ENCODE data around the gene MYADM. TPM values are rescaled to one million over a fixed set of nuclear protein-coding genes. Genes with fewer than 3 reads are reported as not detected.

MYADM gene
- total RNA-seq, 1 experiment from 2014 or later, result 78.6 TPM

DNA sequence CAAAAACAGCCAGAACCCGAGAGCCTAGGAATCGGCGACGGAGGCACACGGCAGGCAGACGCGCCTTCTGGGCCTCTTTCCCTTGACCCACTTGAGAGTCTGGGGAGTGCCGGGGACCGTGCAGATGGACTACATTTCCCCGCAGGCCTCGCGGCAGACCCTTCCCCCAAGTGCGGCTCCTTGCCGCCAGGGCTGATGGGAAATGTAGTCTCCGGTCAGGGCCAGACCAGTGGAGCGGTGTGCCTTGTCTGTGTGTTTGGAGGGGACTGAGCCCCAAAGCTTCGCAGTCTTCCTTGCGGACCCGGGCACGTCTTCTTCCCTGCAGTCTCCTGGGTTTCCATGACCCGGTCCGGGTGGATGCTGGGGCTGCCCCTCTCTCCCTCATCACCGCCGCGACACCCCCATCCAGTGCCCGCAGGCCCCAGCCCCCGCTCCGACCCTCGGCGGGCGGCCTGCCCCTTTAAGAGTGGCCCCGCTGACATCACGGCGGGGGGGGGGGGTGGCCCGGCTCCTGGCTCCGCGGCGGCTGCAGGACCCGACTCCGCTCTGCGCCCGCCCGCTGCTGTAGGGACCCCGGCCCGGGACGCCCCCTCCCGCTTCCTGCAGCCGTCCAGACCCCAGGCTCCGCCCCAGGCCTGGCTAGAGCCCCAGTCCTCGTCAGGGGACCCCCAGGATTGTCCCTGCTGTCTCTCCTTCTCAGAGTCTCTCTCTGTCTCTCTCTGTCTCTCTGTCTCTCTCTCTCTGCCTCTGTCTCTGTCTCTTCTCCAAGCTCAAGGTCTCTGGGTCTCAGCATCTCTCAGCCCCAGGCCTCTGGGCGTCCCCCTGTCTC lies 40.6 kb downstream of the MYADM start (continued):
- TF ChIP-seq, protein P1, sequence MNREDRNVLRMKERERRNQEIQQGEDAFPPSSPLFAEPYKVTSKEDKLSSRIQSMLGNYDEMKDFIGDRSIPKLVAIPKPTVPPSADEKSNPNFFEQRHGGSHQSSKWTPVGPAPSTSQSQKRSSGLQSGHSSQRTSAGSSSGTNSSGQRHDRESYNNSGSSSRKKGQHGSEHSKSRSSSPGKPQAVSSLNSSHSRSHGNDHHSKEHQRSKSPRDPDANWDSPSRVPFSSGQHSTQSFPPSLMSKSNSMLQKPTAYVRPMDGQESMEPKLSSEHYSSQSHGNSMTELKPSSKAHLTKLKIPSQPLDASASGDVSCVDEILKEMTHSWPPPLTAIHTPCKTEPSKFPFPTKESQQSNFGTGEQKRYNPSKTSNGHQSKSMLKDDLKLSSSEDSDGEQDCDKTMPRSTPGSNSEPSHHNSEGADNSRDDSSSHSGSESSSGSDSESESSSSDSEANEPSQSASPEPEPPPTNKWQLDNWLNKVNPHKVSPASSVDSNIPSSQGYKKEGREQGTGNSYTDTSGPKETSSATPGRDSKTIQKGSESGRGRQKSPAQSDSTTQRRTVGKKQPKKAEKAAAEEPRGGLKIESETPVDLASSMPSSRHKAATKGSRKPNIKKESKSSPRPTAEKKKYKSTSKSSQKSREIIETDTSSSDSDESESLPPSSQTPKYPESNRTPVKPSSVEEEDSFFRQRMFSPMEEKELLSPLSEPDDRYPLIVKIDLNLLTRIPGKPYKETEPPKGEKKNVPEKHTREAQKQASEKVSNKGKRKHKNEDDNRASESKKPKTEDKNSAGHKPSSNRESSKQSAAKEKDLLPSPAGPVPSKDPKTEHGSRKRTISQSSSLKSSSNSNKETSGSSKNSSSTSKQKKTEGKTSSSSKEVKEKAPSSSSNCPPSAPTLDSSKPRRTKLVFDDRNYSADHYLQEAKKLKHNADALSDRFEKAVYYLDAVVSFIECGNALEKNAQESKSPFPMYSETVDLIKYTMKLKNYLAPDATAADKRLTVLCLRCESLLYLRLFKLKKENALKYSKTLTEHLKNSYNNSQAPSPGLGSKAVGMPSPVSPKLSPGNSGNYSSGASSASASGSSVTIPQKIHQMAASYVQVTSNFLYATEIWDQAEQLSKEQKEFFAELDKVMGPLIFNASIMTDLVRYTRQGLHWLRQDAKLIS (CRISPR knock-in tag; IDR thresholded peaks at IDR 0.05; ENCODE audit: borderline replicate concordance), result no peak
- no peak for TF ChIP-seq GTF2I (CRISPR knock-in tag; conservative IDR thresholded peaks at IDR 0.05)
- TF ChIP-seq, protein P2, sequence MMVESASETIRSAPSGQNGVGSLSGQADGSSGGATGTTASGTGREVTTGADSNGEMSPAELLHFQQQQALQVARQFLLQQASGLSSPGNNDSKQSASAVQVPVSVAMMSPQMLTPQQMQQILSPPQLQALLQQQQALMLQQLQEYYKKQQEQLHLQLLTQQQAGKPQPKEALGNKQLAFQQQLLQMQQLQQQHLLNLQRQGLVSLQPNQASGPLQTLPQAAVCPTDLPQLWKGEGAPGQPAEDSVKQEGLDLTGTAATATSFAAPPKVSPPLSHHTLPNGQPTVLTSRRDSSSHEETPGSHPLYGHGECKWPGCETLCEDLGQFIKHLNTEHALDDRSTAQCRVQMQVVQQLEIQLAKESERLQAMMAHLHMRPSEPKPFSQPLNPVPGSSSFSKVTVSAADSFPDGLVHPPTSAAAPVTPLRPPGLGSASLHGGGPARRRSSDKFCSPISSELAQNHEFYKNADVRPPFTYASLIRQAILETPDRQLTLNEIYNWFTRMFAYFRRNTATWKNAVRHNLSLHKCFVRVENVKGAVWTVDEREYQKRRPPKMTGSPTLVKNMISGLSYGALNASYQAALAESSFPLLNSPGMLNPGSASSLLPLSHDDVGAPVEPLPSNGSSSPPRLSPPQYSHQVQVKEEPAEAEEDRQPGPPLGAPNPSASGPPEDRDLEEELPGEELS (CRISPR knock-in tag; IDR thresholded peaks at IDR 0.05), result no peak
- no peak for TF ChIP-seq RELA (CRISPR knock-in tag; IDR thresholded peaks at IDR 0.05; ENCODE audit: borderline replicate concordance)
- no peak for TF ChIP-seq ZNF416 (CRISPR knock-in tag; IDR thresholded peaks at IDR 0.05)
- TF ChIP-seq JUN (CRISPR knock-in tag; IDR thresholded peaks at IDR 0.05), result no peak
- TF ChIP-seq, protein P3, sequence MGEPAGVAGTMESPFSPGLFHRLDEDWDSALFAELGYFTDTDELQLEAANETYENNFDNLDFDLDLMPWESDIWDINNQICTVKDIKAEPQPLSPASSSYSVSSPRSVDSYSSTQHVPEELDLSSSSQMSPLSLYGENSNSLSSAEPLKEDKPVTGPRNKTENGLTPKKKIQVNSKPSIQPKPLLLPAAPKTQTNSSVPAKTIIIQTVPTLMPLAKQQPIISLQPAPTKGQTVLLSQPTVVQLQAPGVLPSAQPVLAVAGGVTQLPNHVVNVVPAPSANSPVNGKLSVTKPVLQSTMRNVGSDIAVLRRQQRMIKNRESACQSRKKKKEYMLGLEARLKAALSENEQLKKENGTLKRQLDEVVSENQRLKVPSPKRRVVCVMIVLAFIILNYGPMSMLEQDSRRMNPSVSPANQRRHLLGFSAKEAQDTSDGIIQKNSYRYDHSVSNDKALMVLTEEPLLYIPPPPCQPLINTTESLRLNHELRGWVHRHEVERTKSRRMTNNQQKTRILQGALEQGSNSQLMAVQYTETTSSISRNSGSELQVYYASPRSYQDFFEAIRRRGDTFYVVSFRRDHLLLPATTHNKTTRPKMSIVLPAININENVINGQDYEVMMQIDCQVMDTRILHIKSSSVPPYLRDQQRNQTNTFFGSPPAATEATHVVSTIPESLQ (CRISPR knock-in tag; IDR thresholded peaks at IDR 0.05), result no peak
- TF ChIP-seq, protein P4, sequence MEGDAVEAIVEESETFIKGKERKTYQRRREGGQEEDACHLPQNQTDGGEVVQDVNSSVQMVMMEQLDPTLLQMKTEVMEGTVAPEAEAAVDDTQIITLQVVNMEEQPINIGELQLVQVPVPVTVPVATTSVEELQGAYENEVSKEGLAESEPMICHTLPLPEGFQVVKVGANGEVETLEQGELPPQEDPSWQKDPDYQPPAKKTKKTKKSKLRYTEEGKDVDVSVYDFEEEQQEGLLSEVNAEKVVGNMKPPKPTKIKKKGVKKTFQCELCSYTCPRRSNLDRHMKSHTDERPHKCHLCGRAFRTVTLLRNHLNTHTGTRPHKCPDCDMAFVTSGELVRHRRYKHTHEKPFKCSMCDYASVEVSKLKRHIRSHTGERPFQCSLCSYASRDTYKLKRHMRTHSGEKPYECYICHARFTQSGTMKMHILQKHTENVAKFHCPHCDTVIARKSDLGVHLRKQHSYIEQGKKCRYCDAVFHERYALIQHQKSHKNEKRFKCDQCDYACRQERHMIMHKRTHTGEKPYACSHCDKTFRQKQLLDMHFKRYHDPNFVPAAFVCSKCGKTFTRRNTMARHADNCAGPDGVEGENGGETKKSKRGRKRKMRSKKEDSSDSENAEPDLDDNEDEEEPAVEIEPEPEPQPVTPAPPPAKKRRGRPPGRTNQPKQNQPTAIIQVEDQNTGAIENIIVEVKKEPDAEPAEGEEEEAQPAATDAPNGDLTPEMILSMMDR (IDR thresholded peaks at IDR 0.05), result no peak
- TF ChIP-seq, protein P5, sequence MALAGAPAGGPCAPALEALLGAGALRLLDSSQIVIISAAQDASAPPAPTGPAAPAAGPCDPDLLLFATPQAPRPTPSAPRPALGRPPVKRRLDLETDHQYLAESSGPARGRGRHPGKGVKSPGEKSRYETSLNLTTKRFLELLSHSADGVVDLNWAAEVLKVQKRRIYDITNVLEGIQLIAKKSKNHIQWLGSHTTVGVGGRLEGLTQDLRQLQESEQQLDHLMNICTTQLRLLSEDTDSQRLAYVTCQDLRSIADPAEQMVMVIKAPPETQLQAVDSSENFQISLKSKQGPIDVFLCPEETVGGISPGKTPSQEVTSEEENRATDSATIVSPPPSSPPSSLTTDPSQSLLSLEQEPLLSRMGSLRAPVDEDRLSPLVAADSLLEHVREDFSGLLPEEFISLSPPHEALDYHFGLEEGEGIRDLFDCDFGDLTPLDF (CRISPR knock-in tag; IDR thresholded peaks at IDR 0.05), result no peak
- TF ChIP-seq NR1H2 (CRISPR knock-in tag; IDR thresholded peaks at IDR 0.05), result no peak
- TF ChIP-seq ZNF121 (CRISPR knock-in tag; IDR thresholded peaks at IDR 0.05), result no peak
- TF ChIP-seq, protein P6, sequence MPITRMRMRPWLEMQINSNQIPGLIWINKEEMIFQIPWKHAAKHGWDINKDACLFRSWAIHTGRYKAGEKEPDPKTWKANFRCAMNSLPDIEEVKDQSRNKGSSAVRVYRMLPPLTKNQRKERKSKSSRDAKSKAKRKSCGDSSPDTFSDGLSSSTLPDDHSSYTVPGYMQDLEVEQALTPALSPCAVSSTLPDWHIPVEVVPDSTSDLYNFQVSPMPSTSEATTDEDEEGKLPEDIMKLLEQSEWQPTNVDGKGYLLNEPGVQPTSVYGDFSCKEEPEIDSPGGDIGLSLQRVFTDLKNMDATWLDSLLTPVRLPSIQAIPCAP (CRISPR knock-in tag; IDR thresholded peaks at IDR 0.05), result no peak

DNA sequence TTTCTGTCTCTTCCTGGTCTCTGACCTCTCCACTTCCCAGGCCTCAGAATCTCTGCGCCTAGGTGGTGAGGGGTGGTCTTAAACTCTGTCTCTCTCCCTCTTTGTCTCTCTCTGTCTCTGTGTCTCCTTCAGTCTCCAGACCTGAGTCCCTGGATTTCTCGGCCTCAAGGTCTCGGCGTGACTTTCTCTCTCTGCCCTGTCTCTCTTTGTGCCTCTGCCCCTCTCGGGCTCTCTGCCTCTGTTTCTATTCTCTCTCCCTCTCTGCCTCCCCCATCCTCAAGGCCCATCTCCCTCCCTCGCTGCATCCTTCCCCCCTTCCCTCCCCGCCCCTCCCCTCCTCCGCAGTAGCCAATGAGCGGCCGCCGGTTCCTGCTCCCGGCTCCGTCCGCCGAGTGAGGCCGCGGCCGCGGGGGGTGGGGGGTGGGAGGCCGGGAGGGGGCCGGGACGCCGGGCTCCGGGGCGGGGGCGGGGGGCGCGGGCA lies 41.3 kb downstream of the MYADM start, which contains the start of gene CACNG7:
Gene CACNG7, plus strand, starts transcription at position 344 of the 481 bp plus-strand sequence. CDS start 3,554 bp downstream, outside the sequence.
- Mint-ChIP-seq H3K27ac (peak within 1 kb of the TSS; percentile 92), H3K36me3 (peaks cover 3% of the 10 kb centered on the region; the same call in 1 of the 2 replicates), H3K4me3 (peak within 1 kb of the TSS; percentile 88), H3K27me3 (ENCODE audit: low read depth) (peaks cover 66% of the 10 kb centered on the region), H3K4me1 (peaks cover 41% of the 10 kb centered on the region), H3K9me3 (no peaks in the 10 kb centered on the region)
- ATAC-seq, result peak; percentile 8
- ChIA-PET CTCF (interaction anchor here (0.6 to 3.2 kb wide), 7 partner anchors 10 to 115 kb away, joined by 3 to 20 read pairs (median 4); partner anchors contain the start of gene PRKCG), POLR2A (interaction anchor here (1.2 to 1.5 kb wide), 2 partner anchors 41 to 72 kb away, joined by 5 to 6 read pairs; partner anchors contain the start of gene MYADM)
- peak; percentile 63 for DNase-seq (ENCODE audit: low spot score)
- TF ChIP-seq, protein P7, sequence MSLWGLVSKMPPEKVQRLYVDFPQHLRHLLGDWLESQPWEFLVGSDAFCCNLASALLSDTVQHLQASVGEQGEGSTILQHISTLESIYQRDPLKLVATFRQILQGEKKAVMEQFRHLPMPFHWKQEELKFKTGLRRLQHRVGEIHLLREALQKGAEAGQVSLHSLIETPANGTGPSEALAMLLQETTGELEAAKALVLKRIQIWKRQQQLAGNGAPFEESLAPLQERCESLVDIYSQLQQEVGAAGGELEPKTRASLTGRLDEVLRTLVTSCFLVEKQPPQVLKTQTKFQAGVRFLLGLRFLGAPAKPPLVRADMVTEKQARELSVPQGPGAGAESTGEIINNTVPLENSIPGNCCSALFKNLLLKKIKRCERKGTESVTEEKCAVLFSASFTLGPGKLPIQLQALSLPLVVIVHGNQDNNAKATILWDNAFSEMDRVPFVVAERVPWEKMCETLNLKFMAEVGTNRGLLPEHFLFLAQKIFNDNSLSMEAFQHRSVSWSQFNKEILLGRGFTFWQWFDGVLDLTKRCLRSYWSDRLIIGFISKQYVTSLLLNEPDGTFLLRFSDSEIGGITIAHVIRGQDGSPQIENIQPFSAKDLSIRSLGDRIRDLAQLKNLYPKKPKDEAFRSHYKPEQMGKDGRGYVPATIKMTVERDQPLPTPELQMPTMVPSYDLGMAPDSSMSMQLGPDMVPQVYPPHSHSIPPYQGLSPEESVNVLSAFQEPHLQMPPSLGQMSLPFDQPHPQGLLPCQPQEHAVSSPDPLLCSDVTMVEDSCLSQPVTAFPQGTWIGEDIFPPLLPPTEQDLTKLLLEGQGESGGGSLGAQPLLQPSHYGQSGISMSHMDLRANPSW (CRISPR knock-in tag; conservative IDR thresholded peaks at IDR 0.05; ENCODE audit: low read depth), result no peak
- TF ChIP-seq, protein P8, sequence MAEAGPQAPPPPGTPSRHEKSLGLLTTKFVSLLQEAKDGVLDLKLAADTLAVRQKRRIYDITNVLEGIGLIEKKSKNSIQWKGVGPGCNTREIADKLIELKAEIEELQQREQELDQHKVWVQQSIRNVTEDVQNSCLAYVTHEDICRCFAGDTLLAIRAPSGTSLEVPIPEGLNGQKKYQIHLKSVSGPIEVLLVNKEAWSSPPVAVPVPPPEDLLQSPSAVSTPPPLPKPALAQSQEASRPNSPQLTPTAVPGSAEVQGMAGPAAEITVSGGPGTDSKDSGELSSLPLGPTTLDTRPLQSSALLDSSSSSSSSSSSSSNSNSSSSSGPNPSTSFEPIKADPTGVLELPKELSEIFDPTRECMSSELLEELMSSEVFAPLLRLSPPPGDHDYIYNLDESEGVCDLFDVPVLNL (CRISPR knock-in tag; IDR thresholded peaks at IDR 0.05; ENCODE audit: borderline replicate concordance, low read depth), result no peak
- TF ChIP-seq RELA (CRISPR knock-in tag; IDR thresholded peaks at IDR 0.05; ENCODE audit: borderline replicate concordance) (no peak), SOX15 (CRISPR knock-in tag; IDR thresholded peaks at IDR 0.05) (no peak)
- TF ChIP-seq, protein P9, sequence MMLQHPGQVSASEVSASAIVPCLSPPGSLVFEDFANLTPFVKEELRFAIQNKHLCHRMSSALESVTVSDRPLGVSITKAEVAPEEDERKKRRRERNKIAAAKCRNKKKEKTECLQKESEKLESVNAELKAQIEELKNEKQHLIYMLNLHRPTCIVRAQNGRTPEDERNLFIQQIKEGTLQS (CRISPR knock-in tag; conservative IDR thresholded peaks at IDR 0.05), result no peak

All from WTC11 (cell line).